Keratinocyte (primary cell): ENCODE measurements around the gene TBX21. TPM values are rescaled to one million over a fixed set of nuclear protein-coding genes. Genes with fewer than 3 reads are reported as not detected.

Experiments used
- DNase-seq: peaks from one replicate; pipeline ENCODE4 v3.0.0-alpha.2; 2011; ENCODE audit warnings: low read depth, missing footprints, low spot score
- FAIRE-seq: peaks from 2 replicates; lab custom pipeline; 2011; peaks lifted over from hg19 to GRCh38; lab: Jason Lieb, UNC
- H2AFZ ChIP-seq: 2 replicates; pipeline ENCODE4 v1.6.0; 2012; ENCODE audit warnings: low read length, control low read depth, inconsistent platforms; ENCODE audit not compliant: control insufficient read depth
- H3K27ac ChIP-seq: 2 replicates; pipeline ENCODE4 v1.5.1; 2011; ENCODE audit warnings: low read length; ENCODE audit not compliant: control insufficient read depth, insufficient read depth
- H3K27me3 ChIP-seq: 3 replicates; pipeline ENCODE4 v1.6.0; 2011; ENCODE audit warnings: low read length; ENCODE audit not compliant: control insufficient read depth, insufficient read depth; ENCODE audit errors: extremely low read depth
- H3K36me3 ChIP-seq, 2 experiments: 2 replicates in 1 of 2; 3 replicates in 1 of 2; pipeline ENCODE4 v1.5.1; 2011; ENCODE audit warnings: low read length in 2 of 2, mild to moderate bottlenecking in 1 of 2; ENCODE audit not compliant: control insufficient read depth in 2 of 2, insufficient read depth in 2 of 2; ENCODE audit errors: extremely low read depth in 1 of 2
- H3K4me1 ChIP-seq: 3 replicates; pipeline ENCODE4 v1.5.1; 2011; ENCODE audit warnings: low read length; ENCODE audit not compliant: control insufficient read depth, insufficient read depth; ENCODE audit errors: extremely low read depth
- H3K4me2 ChIP-seq: 3 replicates; pipeline ENCODE4 v1.6.0; 2011; ENCODE audit warnings: low read depth, low read length; ENCODE audit not compliant: control insufficient read depth, insufficient read depth; ENCODE audit errors: extremely low read depth
- H3K4me3 ChIP-seq, 3 experiments: fragments of 200-600 bp in 1 of 3; sonication (generic) in 1 of 3; 2 replicates in 2 of 3; 3 replicates in 1 of 3; pipeline ENCODE4 v1.5.1; 2011 to 2016; ENCODE audit warnings: low read length in 3 of 3, mild to moderate bottlenecking in 3 of 3, control low read depth in 2 of 3, inconsistent platforms in 1 of 3, low read depth in 1 of 3, mixed read lengths in 1 of 3, mixed run types in 1 of 3, moderate library complexity in 1 of 3; ENCODE audit not compliant: control insufficient read depth in 2 of 3, insufficient read depth in 2 of 3; ENCODE audit errors: extremely low read depth in 1 of 3
- H3K79me2 ChIP-seq: 2 replicates; pipeline ENCODE4 v1.6.0; 2012; ENCODE audit warnings: low read length; ENCODE audit not compliant: control insufficient read depth, insufficient read depth
- H3K9ac ChIP-seq: 3 replicates; pipeline ENCODE4 v1.6.0; 2011; ENCODE audit warnings: low read length; ENCODE audit not compliant: control insufficient read depth, insufficient read depth; ENCODE audit errors: extremely low read depth
- H3K9me1 ChIP-seq: 3 replicates; pipeline ENCODE4 v1.6.0; 2011; ENCODE audit warnings: low read length; ENCODE audit not compliant: control insufficient read depth, insufficient read depth; ENCODE audit errors: extremely low read depth
- H3K9me3 ChIP-seq: 2 replicates; pipeline ENCODE4 v1.5.1; 2012; ENCODE audit warnings: low read depth, low read length; ENCODE audit not compliant: control insufficient read depth
- H4K20me1 ChIP-seq: 3 replicates; pipeline ENCODE4 v1.6.0; 2011; ENCODE audit warnings: low read length; ENCODE audit not compliant: control insufficient read depth, insufficient read depth; ENCODE audit errors: extremely low read depth
- CTCF ChIP-seq, 3 experiments: IDR thresholded peaks in 1 of 3; conservative IDR thresholded peaks in 1 of 3; optimal IDR thresholded peaks in 1 of 3; 2 replicates in 2 of 3; 3 replicates in 1 of 3; pipeline versions ENCODE3 to v1.5.1; 2011; ENCODE audit warnings: low read length in 3 of 3, mild to moderate bottlenecking in 3 of 3, moderate library complexity in 2 of 3, control low read depth in 1 of 3, inconsistent platforms in 1 of 3; ENCODE audit not compliant: insufficient read depth in 2 of 3; ENCODE audit errors: extremely low read depth in 1 of 3
- EZH2 ChIP-seq: IDR thresholded peaks from one replicate; pipeline ENCODE4 v1.6.1; 2012; ENCODE audit warnings: inconsistent platforms, mild to moderate bottlenecking, low read length, moderate library complexity
- dilution Hi-C: fragments of 300-500 bp; cut with MboI; formaldehyde crosslinking; loops from one replicate; pipeline ENCODE4 v1.7.0; 2020; ENCODE audit warnings: low sequenced_read_pairs; ENCODE audit not compliant: extremely low pct_ligation_motif_present
- polyA plus RNA-seq, 5 experiments: library from polyadenylated mRNA; depleted of rRNA in 3 of 5; stranded (reverse) in 3 of 5; stranded (forward) in 1 of 5; unstranded in 1 of 5; fragments of >200 nt; gene quantifications; 1 replicate in 1 of 5; 2 replicates in 3 of 5; 3 replicates in 1 of 5; pipeline versions ENCODE4 v1.2.1 to v1.2.3, GENCODE V29; 2011 to 2012; ENCODE audit warnings: missing spikeins in 2 of 5, low read depth in 1 of 5, low replicate concordance in 1 of 5

Gene TBX21
- polyA plus RNA-seq, 1 donor (not counting 4 experiments of a cell fraction or from before 2014, with no cell fraction given), result not detected

- Histone ChIP-seq H3K9me3 (no peaks in the 10 kb centered on the region), H3K4me3 (no peak overlapping the region), H3K27me3 (no peaks in the 10 kb centered on the region), H2AFZ (no peak overlapping the region), H4K20me1 (peaks cover 3% of the 10 kb centered on the region), H3K36me3 (peaks cover 0 to 5% of the 10 kb centered on the region in 2 experiments), H3K9ac (no peak overlapping the region), H3K4me1 (no peaks in the 10 kb centered on the region), H3K9me1 (no peaks in the 10 kb centered on the region), H3K27ac (no peak overlapping the region), H3K79me2 (no peaks in the 10 kb centered on the region), H3K4me2 (no peak overlapping the region)
- DNase-seq, result no peak
- TF ChIP-seq EZH2, result no peak
- no peak for TF ChIP-seq CTCF (optimal IDR thresholded peaks at IDR 0.05 in 1 of 3, IDR thresholded peaks at IDR 0.05 in 1 of 3, conservative IDR thresholded peaks at IDR 0.05 in 1 of 3; ENCODE audit: extremely low read depth in 1 of 3, insufficient read depth in 2 of 3, low read length in 3 of 3)
- FAIRE-seq, result no peak
- dilution Hi-C loops, result no loop called here
Observed at GRCh38 chr17:47701608-47702007, 31.4 kb upstream of the TBX21 start.

DNA sequence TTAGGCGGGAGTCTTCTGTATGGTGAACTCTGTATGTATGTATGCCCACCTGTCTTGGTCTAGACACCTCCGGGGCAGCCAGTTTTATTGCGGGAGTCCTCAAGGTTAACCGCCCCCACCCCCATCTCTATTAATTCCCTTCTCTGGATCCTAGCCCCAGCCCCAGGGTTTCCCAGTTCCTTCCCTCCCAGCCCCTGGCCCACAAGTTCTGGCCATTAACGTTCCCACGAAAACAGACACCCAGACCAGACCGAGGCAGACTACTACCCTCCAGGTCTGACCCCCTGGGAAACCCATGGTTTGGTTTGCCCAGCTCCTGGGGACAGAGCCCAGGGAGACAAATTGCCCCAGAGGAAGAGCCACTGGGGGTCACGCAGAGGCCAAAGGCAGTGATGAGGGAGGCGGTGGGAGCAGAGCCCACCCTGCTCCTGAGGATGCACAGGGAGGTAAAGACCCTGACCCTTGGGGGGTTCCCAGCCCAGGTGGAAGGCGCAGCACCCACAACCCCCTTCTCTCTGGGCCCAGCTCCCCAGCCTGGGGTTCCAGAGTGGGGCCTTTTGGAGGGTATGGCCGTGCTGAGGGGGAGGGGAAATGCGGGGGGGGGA is 30.5 kb upstream of the TBX21 start:
- H3K36me3 ChIP-seq, result peaks cover 0 to 5% of the 10 kb centered on the region in 2 experiments
- dilution Hi-C loops, result no loop called here

More for the DNA sequence above, 30.5 kb upstream of the TBX21 start:
- Histone ChIP-seq H3K4me2 (no peak overlapping the region), H3K4me1 (no peaks in the 10 kb centered on the region), H3K27ac (no peak overlapping the region), H3K4me3 (no peak overlapping the region), H2AFZ (no peak overlapping the region), H4K20me1 (peaks cover 3% of the 10 kb centered on the region), H3K79me2 (no peaks in the 10 kb centered on the region), H3K9me1 (no peaks in the 10 kb centered on the region), H3K27me3 (no peaks in the 10 kb centered on the region), H3K9me3 (no peaks in the 10 kb centered on the region), H3K9ac (no peak overlapping the region)
- DNase-seq (no peak), FAIRE-seq (no peak)
- TF ChIP-seq CTCF (optimal IDR thresholded peaks at IDR 0.05 in 1 of 3, IDR thresholded peaks at IDR 0.05 in 1 of 3, conservative IDR thresholded peaks at IDR 0.05 in 1 of 3; ENCODE audit: extremely low read depth in 1 of 3, insufficient read depth in 2 of 3, low read length in 3 of 3), result no peak
- no peak for TF ChIP-seq EZH2
